ENCODE results near the gene CRYBB1. TPM values are rescaled to one million over a fixed set of nuclear protein-coding genes. Genes with fewer than 3 reads are reported as not detected.
A peak's percentile ranks its signal among the peaks of the same experiment; 100 is the strongest.

Gene CRYBB1
- total and polyA plus RNA-seq, 8 donors, result 0.79 to 1.5 (median 1.1) TPM

GRCh38 chr22:26648011-26648497 is 30.2 kb upstream of the CRYBB1 start:
- DNase-seq, result peak in 1 of 4 donors; percentile 82
- intact Hi-C loops (cut with DNase I), result no loop called here

DNA sequence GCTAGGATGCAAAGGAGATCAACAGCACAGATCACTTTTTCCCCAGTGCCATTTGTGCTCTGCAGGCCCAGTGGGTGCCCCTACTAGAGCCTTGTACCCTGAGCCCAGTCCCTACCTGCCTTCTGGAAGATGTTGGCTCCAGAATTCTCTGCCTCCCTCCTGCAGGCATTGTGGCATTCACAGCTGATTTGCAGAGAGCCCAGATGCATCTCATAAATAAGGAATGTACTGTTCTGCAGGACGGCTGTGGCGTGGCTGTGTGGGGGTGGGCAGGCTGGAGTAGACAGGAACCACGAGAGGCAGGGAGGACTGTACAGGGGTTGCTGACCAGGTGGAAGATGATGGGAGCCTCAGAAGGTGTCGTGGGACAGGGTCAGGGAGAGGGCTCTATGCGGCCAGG is 28.3 kb upstream of the CRYBB1 start:
- intact Hi-C loops (cut with DNase I), result no loop called here
- Histone ChIP-seq H3K36me3 (no peaks in the 10 kb centered on the region), H3K9me3 (no peaks in the 10 kb centered on the region), H3K27ac (no peak overlapping the region), H3K27me3 (peaks cover 0 to 27% of the 10 kb centered on the region in 2 donors), H3K4me1 (peaks cover 0 to 73% of the 10 kb centered on the region in 2 donors), H3K4me3 (no peak overlapping the region)
- no peak for TF ChIP-seq CTCF (IDR thresholded peaks at IDR 0.05)
- DNase-seq, result no peak
- ATAC-seq, result no peak

More at GRCh38 chr22:26648011-26648497, 30.2 kb upstream of the CRYBB1 start:
- no peak overlapping the region for H3K4me3 ChIP-seq
- H3K27me3 ChIP-seq, result peaks cover 0 to 23% of the 10 kb centered on the region in 2 donors
- H3K36me3 ChIP-seq, result no peaks in the 10 kb centered on the region
- no peak for ATAC-seq
- peak overlapping the region in 1 of 2 donors; percentile 59 for H3K27ac ChIP-seq
- TF ChIP-seq CTCF (IDR thresholded peaks at IDR 0.05), result no peak
- peaks cover 0 to 62% of the 10 kb centered on the region in 2 donors for H3K4me1 ChIP-seq
- no peaks in the 10 kb centered on the region for H3K9me3 ChIP-seq

GRCh38 chr22:26643418-26644100 is 25.7 kb upstream of the CRYBB1 start:
- ATAC-seq (no peak), DNase-seq (no peak)
- intact Hi-C loops (cut with DNase I), result no loop called here
- Histone ChIP-seq H3K27ac (peak overlapping the region in 1 of 2 donors; percentile 63), H3K4me3 (no peak overlapping the region), H3K36me3 (no peaks in the 10 kb centered on the region), H3K27me3 (peaks cover 0 to 37% of the 10 kb centered on the region in 2 donors), H3K9me3 (no peaks in the 10 kb centered on the region), H3K4me1 (peaks cover 0 to 60% of the 10 kb centered on the region in 2 donors)
- no peak for TF ChIP-seq CTCF (IDR thresholded peaks at IDR 0.05)

- no peak for TF ChIP-seq CTCF (IDR thresholded peaks at IDR 0.05)
- intact Hi-C loops (cut with DNase I), result no loop called here
- H3K36me3 ChIP-seq, result no peaks in the 10 kb centered on the region
- H3K4me3 ChIP-seq, result no peak overlapping the region
- no peak for DNase-seq
- peaks cover 0 to 30% of the 10 kb centered on the region in 2 donors for H3K27me3 ChIP-seq
- H3K9me3 ChIP-seq, result no peaks in the 10 kb centered on the region
- peak overlapping the region; percentile 33 to 63 for H3K27ac ChIP-seq
- H3K4me1 ChIP-seq, result peaks cover 0 to 52% of the 10 kb centered on the region in 2 donors
- ATAC-seq, result no peak
Measured at GRCh38 chr22:26642465-26643417, 24.9 kb upstream of the CRYBB1 start.

DNA sequence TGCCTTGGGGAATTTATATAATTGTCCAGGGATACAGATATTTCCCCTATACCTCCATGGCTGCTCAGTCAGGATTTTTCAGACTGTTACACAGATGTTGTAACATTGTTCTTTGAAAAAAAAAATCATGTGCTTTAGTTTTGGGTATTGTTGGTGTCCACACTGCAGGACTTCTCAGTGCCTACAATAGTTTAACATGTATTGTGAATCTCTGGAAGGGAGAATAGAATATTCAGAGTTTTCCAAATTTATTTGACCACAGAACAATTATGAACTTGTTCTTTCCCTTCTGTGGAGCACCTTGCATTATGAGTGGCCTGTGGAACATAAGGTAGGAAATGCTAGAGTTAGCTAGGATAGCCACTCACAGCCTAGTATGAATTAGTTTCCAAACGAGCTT is 18.5 kb upstream of the CRYBB1 start:
- Histone ChIP-seq H3K27me3 (peaks cover 0 to 11% of the 10 kb centered on the region in 2 donors), H3K36me3 (no peaks in the 10 kb centered on the region), H3K4me3 (no peak overlapping the region), H3K27ac (no peak overlapping the region), H3K4me1 (no peaks in the 10 kb centered on the region), H3K9me3 (no peaks in the 10 kb centered on the region)
- TF ChIP-seq CTCF (IDR thresholded peaks at IDR 0.05), result no peak
- DNase-seq (no peak), ATAC-seq (no peak)
- intact Hi-C loops (cut with DNase I), result no loop called here
